SJCRH30 (cell line): ENCODE results near the gene PMS1. TPM values are rescaled to one million over a fixed set of nuclear protein-coding genes. Genes with fewer than 3 reads are reported as not detected.

Source experiments
- DNase-seq, 2 experiments: peaks; one replicate each; pipeline ENCODE4 v3.0.0-alpha.2; 2015 to 2020
- H3K27ac ChIP-seq: fragments of 250-450 bp; sonication (Bioruptor Pico); 2 replicates; pipeline ENCODE4 v1.5.1; 2020; ENCODE audit warnings: mild to moderate bottlenecking, moderate library complexity
- H3K27me3 ChIP-seq: fragments of 250-450 bp; sonication (Bioruptor Pico); 2 replicates; pipeline ENCODE4 v1.5.1; 2020; ENCODE audit warnings: mild to moderate bottlenecking, moderate library complexity
- H3K36me3 ChIP-seq: fragments of 250-450 bp; sonication (Bioruptor Pico); 2 replicates; pipeline ENCODE4 v1.5.1; 2020; ENCODE audit warnings: mild to moderate bottlenecking, moderate library complexity
- H3K4me1 ChIP-seq: fragments of 250-450 bp; sonication (Bioruptor Pico); 2 replicates; pipeline ENCODE4 v1.5.1; 2020; ENCODE audit warnings: mild to moderate bottlenecking, moderate library complexity
- H3K4me3 ChIP-seq: fragments of 250-450 bp; sonication (Bioruptor Pico); 2 replicates; pipeline ENCODE4 v1.5.1; 2020; ENCODE audit warnings: mild to moderate bottlenecking, moderate library complexity
- H3K9me3 ChIP-seq: fragments of 250-450 bp; sonication (Bioruptor Pico); replicated peaks from 2 replicates; pipeline ENCODE4 v1.5.1; 2020; ENCODE audit warnings: mild to moderate bottlenecking, moderate library complexity
- total RNA-seq: library from RNA; depleted of rRNA; stranded (reverse); fragments of >200 nt; shearing (Covaris generic); gene quantifications from 2 replicates; pipeline ENCODE4 v1.2.3, GENCODE V29; 2014

The PMS1 gene
- total RNA-seq, 1 experiment from 2014 or later: 83.0 TPM

GRCh38 chr2:189794310-189794709 lies 10.1 kb downstream of the PMS1 start:
- DNase-seq: no peak
- H3K27ac ChIP-seq: no peak overlapping the region
- H3K4me3 ChIP-seq: no peak overlapping the region
- H3K9me3 ChIP-seq: no peaks in the 10 kb centered on the region
- no peaks in the 10 kb centered on the region for H3K27me3 ChIP-seq
- H3K36me3 ChIP-seq: peaks cover 74% of the 10 kb centered on the region
- H3K4me1 ChIP-seq: peaks cover 6% of the 10 kb centered on the region

GRCh38 chr2:189797902-189798301 lies 13.7 kb downstream of the PMS1 start:
- H3K27ac ChIP-seq: no peak overlapping the region
- no peaks in the 10 kb centered on the region for H3K27me3 ChIP-seq
- no peaks in the 10 kb centered on the region for H3K9me3 ChIP-seq
- no peak for DNase-seq
- no peak overlapping the region for H3K4me3 ChIP-seq
- H3K36me3 ChIP-seq: peaks cover 85% of the 10 kb centered on the region
- peaks cover 39% of the 10 kb centered on the region for H3K4me1 ChIP-seq

GRCh38 chr2:189798312-189799029 lies 14.2 kb downstream of the PMS1 start:
- Histone ChIP-seq H3K27me3 (no peaks in the 10 kb centered on the region), H3K4me3 (no peak overlapping the region)
- peak in 1 of 2 experiments; percentile 78 for DNase-seq

GRCh38 chr2:189799030-189799331 lies 14.7 kb downstream of the PMS1 start:
- Histone ChIP-seq H3K27ac (peak overlapping the region; percentile 14), H3K9me3 (no peaks in the 10 kb centered on the region), H3K4me1 (peaks cover 39% of the 10 kb centered on the region), H3K27me3 (no peaks in the 10 kb centered on the region), H3K36me3 (peaks cover 82% of the 10 kb centered on the region), H3K4me3 (no peak overlapping the region)
- no peak for DNase-seq

More at GRCh38 chr2:189798312-189799029, 14.2 kb downstream of the PMS1 start:
- Histone ChIP-seq H3K9me3 (no peaks in the 10 kb centered on the region), H3K4me1 (peaks cover 39% of the 10 kb centered on the region), H3K36me3 (peaks cover 84% of the 10 kb centered on the region), H3K27ac (peak overlapping the region; percentile 14)

GRCh38 chr2:189799531-189799930 lies 15.3 kb downstream of the PMS1 start:
- Histone ChIP-seq H3K9me3 (no peaks in the 10 kb centered on the region), H3K4me3 (no peak overlapping the region), H3K27me3 (no peaks in the 10 kb centered on the region), H3K27ac (peak overlapping the region; percentile 14), H3K4me1 (peaks cover 39% of the 10 kb centered on the region), H3K36me3 (peaks cover 80% of the 10 kb centered on the region)
- DNase-seq: peak; percentile 87 to 90

GRCh38 chr2:189802396-189802912 lies 18.2 kb downstream of the PMS1 start:
- peak; percentile 29 to 44 for DNase-seq
- Histone ChIP-seq H3K27me3 (no peaks in the 10 kb centered on the region), H3K4me1 (peaks cover 39% of the 10 kb centered on the region), H3K4me3 (no peak overlapping the region), H3K36me3 (peaks cover 81% of the 10 kb centered on the region), H3K9me3 (no peaks in the 10 kb centered on the region), H3K27ac (no peak overlapping the region)

GRCh38 chr2:189803431-189803830 lies 19.2 kb downstream of the PMS1 start:
- H3K27me3 ChIP-seq: no peaks in the 10 kb centered on the region
- H3K36me3 ChIP-seq: peaks cover 87% of the 10 kb centered on the region
- peaks cover 39% of the 10 kb centered on the region for H3K4me1 ChIP-seq
- DNase-seq: no peak
- H3K9me3 ChIP-seq: no peaks in the 10 kb centered on the region
- H3K4me3 ChIP-seq: no peak overlapping the region
- H3K27ac ChIP-seq: no peak overlapping the region

GRCh38 chr2:189818249-189819038 lies 34.2 kb downstream of the PMS1 start:
- Histone ChIP-seq H3K27me3 (no peaks in the 10 kb centered on the region), H3K9me3 (0 out of 2 replicates have a peak, but pooled peaks cover 3% of the 10 kb centered on the region), H3K36me3 (peaks cover 53% of the 10 kb centered on the region), H3K4me1 (no peaks in the 10 kb centered on the region; the same call in 1 of the 2 replicates), H3K27ac (no peak overlapping the region), H3K4me3 (no peak overlapping the region)
- no peak for DNase-seq

- H3K4me3 ChIP-seq: no peak overlapping the region
- H3K27me3 ChIP-seq: no peaks in the 10 kb centered on the region
- H3K4me1 ChIP-seq: no peaks in the 10 kb centered on the region; the same call in 1 of the 2 replicates
- H3K36me3 ChIP-seq: peaks cover 49% of the 10 kb centered on the region
- H3K9me3 ChIP-seq: no peaks in the 10 kb centered on the region
- H3K27ac ChIP-seq: no peak overlapping the region; the same call in 1 of the 2 replicates
- DNase-seq: peak in 1 of 2 experiments; percentile 38
These were observed 35.1 kb downstream of the PMS1 start for GRCh38 chr2:189819297-189819704.

GRCh38 chr2:189821953-189822748 lies 37.9 kb downstream of the PMS1 start:
- Histone ChIP-seq H3K9me3 (no peaks in the 10 kb centered on the region; the same call in 1 of the 2 replicates), H3K4me1 (no peaks in the 10 kb centered on the region; the same call in 1 of the 2 replicates), H3K36me3 (peaks cover 57% of the 10 kb centered on the region), H3K4me3 (no peak overlapping the region), H3K27ac (no peak overlapping the region), H3K27me3 (no peaks in the 10 kb centered on the region)
- DNase-seq: no peak

GRCh38 chr2:189824694-189825396 lies 40.6 kb downstream of the PMS1 start:
- DNase-seq: no peak
- Histone ChIP-seq H3K36me3 (peaks cover 43% of the 10 kb centered on the region), H3K9me3 (no peaks in the 10 kb centered on the region; the same call in 1 of the 2 replicates), H3K27me3 (no peaks in the 10 kb centered on the region), H3K4me3 (no peak overlapping the region), H3K27ac (no peak overlapping the region), H3K4me1 (no peaks in the 10 kb centered on the region)

GRCh38 chr2:189826039-189826438 lies 41.8 kb downstream of the PMS1 start:
- Histone ChIP-seq H3K27ac (no peak overlapping the region), H3K27me3 (no peaks in the 10 kb centered on the region), H3K9me3 (no peaks in the 10 kb centered on the region; the same call in 1 of the 2 replicates), H3K4me1 (no peaks in the 10 kb centered on the region), H3K36me3 (peaks cover 34% of the 10 kb centered on the region), H3K4me3 (no peak overlapping the region)
- no peak for DNase-seq

GRCh38 chr2:189829102-189829833 lies 45.0 kb downstream of the PMS1 start:
- H3K9me3 ChIP-seq: no peaks in the 10 kb centered on the region; the same call in 1 of the 2 replicates
- no peak for DNase-seq
- H3K36me3 ChIP-seq: peaks cover 33% of the 10 kb centered on the region
- no peak overlapping the region for H3K4me3 ChIP-seq
- H3K27me3 ChIP-seq: no peaks in the 10 kb centered on the region
- no peak overlapping the region for H3K27ac ChIP-seq
- no peaks in the 10 kb centered on the region for H3K4me1 ChIP-seq
